Transverse colon (tissue), 4 donors: ENCODE data around the gene KSR1. TPM values are rescaled to one million over a fixed set of nuclear protein-coding genes. Genes with fewer than 3 reads are reported as not detected.

Experiments used
- DNase-seq: peaks from one replicate; pipeline ENCODE4 v3.0.0-alpha.2; 2019
- H3K27ac ChIP-seq, 4 donors: fragments of 200-600 bp; sonication (generic); 2 replicates each; pipeline ENCODE4 v1.5.1; 2016 to 2018; ENCODE audit warnings: inconsistent platforms in 4 of 4
- H3K27me3 ChIP-seq: fragments of 200-600 bp; sonication (generic); 2 replicates; pipeline ENCODE4 v1.5.1; 2017; ENCODE audit warnings: inconsistent platforms
- H3K36me3 ChIP-seq, 4 donors: fragments of 200-600 bp; sonication (generic); 2 replicates each; pipeline ENCODE4 v1.5.1; 2017 to 2019; ENCODE audit warnings: inconsistent platforms in 4 of 4
- H3K4me1 ChIP-seq, 4 donors: fragments of 200-600 bp; sonication (generic); 2 replicates each; pipeline ENCODE4 v1.5.1; 2017 to 2020; ENCODE audit warnings: inconsistent platforms in 4 of 4
- H3K4me3 ChIP-seq, 4 donors: fragments of 200-600 bp; sonication (generic); 1 replicate in 1 of 4; 2 replicates in 3 of 4; pipeline versions ENCODE4 v1.5.1 to v1.6.1; 2017 to 2019; ENCODE audit warnings: inconsistent platforms in 4 of 4
- H3K9me3 ChIP-seq, 2 donors: fragments of 200-600 bp; sonication (generic); 2 replicates each; pipeline ENCODE4 v1.5.1; 2017 to 2019; ENCODE audit warnings: inconsistent platforms in 2 of 2
- CTCF ChIP-seq, 5 experiments: fragments of 200-600 bp in 3 of 5; fragments of 450-650 bp in 2 of 5; sonication (generic) in 3 of 5; IDR thresholded peaks; 1 replicate in 2 of 5; 2 replicates in 3 of 5; pipeline ENCODE4 v1.5.1; 2016 to 2017; ENCODE audit warnings: antibody characterized with exemption in 5 of 5, inconsistent platforms in 3 of 5, mild to moderate bottlenecking in 2 of 5, moderate library complexity in 1 of 5
- EP300 ChIP-seq: sonication (generic); formaldehyde crosslinking; IDR thresholded peaks from one replicate; pipeline ENCODE4 v1.6.1; 2017; ENCODE audit warnings: antibody characterized with exemption, low read depth
- POLR2A ChIP-seq: fragments of 450-650 bp; IDR thresholded peaks from one replicate; pipeline ENCODE4 v1.6.1; 2016; ENCODE audit warnings: antibody characterized with exemption, mild to moderate bottlenecking, moderate library complexity
- POLR2AphosphoS5 ChIP-seq, 3 donors: sonication (generic); formaldehyde crosslinking; IDR thresholded peaks; one replicate each; pipeline ENCODE4 v1.6.1; 2016; ENCODE audit warnings: antibody characterized with exemption in 3 of 3
- WGBS, 2 donors: methylation state at CpG; one replicate each; pipeline ENCODE4 v1.1.5; 2018; ENCODE audit warnings: low coverage in 1 of 2; 5-methylcytosine and 5-hydroxymethylcytosine counted together
- in situ Hi-C, 4 donors: fragments of 200-750 bp; cut with MboI; loops; one replicate each; pipeline versions ENCODE4 v1.15.0 to v1.15.1; 2017; ENCODE audit warnings: low sequenced_read_pairs in 3 of 4, low pct_ligation_motif_present in 1 of 4, low pct_unique_long_range_greater_than_20kb in 1 of 4
- intact Hi-C: fragments of 100-400 bp; cut with DNase I; formaldehyde crosslinking; loops from one replicate; pipeline ENCODE4 v1.15.1; 2023; ENCODE audit warnings: low total_unique reads
- total RNA-seq, 4 donors: library from RNA; depleted of rRNA; stranded (reverse); fragments of >200 nt; gene quantifications; one replicate each; pipeline ENCODE4 v1.1.0, GENCODE V29; 2016

Gene KSR1
- total RNA-seq, 4 donors from 2014 or later: 8.2 to 55.7 (median 30.9) TPM

DNA sequence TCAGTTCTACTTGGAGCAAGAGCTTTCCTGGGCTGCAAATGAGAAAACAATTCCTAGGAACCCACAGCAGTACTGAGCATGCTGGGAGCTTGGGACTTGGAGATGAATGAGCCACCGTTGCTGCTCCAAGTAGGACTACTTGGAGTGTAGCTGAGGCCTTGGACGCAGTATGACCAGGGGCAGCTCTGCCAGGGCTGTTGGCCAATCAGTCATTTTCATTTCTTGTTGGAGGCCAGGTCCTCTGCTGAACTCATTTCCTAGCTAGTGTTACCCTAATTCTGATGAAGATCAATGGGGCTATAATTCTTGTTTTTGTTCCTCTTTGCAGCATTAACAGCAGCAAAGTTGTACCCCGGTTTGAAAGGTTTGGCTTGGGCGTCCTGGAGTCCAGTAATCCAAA, 166.7 kb downstream of the KSR1 start:
- no peak overlapping the region for H3K4me3 ChIP-seq
- H3K9me3 ChIP-seq: no peaks in the 10 kb centered on the region
- in situ Hi-C loops (loop anchor here in 1 of 4 donors (25.0 kb wide), 2 partner anchors 264 to 386 kb away; partner anchors contain the start of gene LYRM9), intact Hi-C loops (no loop called here)
- H3K27ac ChIP-seq: peak overlapping the region in 1 of 4 donors; percentile 11
- TF ChIP-seq CTCF (IDR thresholded peaks at IDR 0.05): no peak
- no peak for TF ChIP-seq EP300
- no peak for TF ChIP-seq POLR2A
- no peak for TF ChIP-seq POLR2AphosphoS5 (IDR thresholded peaks at IDR 0.05)
- 85 to 93% methylated on average over 3 to 4 of the region's 4 CpGs for WGBS, 2 donors
- H3K27me3 ChIP-seq: no peaks in the 10 kb centered on the region
- no peak for DNase-seq
- peaks cover 0 to 16% (median 10%) of the 10 kb centered on the region in 4 donors for H3K4me1 ChIP-seq
- H3K36me3 ChIP-seq: peaks cover 0 to 6% (median 0%) of the 10 kb centered on the region in 4 donors

- Histone ChIP-seq H3K36me3 (no peaks in the 10 kb centered on the region), H3K27me3 (no peaks in the 10 kb centered on the region), H3K4me3 (no peak overlapping the region), H3K4me1 (peaks cover 0 to 16% (median 10%) of the 10 kb centered on the region in 4 donors), H3K27ac (peak overlapping the region in 1 of 4 donors; percentile 11), H3K9me3 (no peaks in the 10 kb centered on the region)
- in situ Hi-C loops (loop anchor here in 1 of 4 donors (25.0 kb wide), 2 partner anchors 264 to 386 kb away; partner anchors contain the start of gene LYRM9), intact Hi-C loops (no loop called here)
- TF ChIP-seq CTCF (IDR thresholded peaks at IDR 0.05) (no peak), POLR2A (no peak), EP300 (no peak), POLR2AphosphoS5 (IDR thresholded peaks at IDR 0.05) (no peak)
- DNase-seq: no peak
- WGBS, 2 donors: 43 to 75% methylated on average over 1 to 6 of the region's 6 CpGs
Measured at GRCh38 chr17:27623614-27624013, 167.4 kb downstream of the KSR1 start.

- Histone ChIP-seq H3K36me3 (no peaks in the 10 kb centered on the region), H3K27me3 (no peaks in the 10 kb centered on the region), H3K27ac (no peak overlapping the region), H3K9me3 (no peaks in the 10 kb centered on the region), H3K4me3 (no peak overlapping the region), H3K4me1 (peaks cover 0 to 16% (median 10%) of the 10 kb centered on the region in 4 donors)
- DNase-seq: no peak
- in situ Hi-C loops: loop anchor here in 1 of 4 donors (25.0 kb wide), 2 partner anchors 263 to 387 kb away; partner anchors contain the start of gene LYRM9
- intact Hi-C loops: no loop called here
- no peak for TF ChIP-seq EP300
- TF ChIP-seq CTCF (IDR thresholded peaks at IDR 0.05): no peak
- no peak for TF ChIP-seq POLR2AphosphoS5 (IDR thresholded peaks at IDR 0.05)
- no peak for TF ChIP-seq POLR2A
- WGBS, 2 donors: 85 to 92% methylated on average over 2 to 3 of the region's 3 CpGs
Measured at GRCh38 chr17:27624539-27624938, 168.3 kb downstream of the KSR1 start.

DNA sequence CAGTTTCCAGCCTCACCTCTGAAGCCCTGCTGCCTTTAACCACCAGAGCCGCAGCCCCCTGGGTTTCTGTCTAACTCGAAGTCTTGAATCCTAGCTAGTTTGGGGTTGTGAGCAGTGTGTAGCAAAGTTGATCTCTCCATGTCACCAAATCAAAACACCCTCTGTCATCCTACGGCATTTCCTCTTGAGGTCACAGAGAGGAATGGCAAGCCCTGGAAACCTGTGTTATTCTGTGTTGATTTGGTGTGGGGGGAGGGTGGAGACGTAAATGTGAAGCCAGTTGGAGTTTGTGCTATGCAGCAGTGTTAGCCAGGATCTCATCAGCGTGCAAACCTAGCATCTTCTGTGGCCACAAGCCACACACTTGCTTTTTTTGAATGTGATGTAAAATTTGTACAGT, 169.6 kb downstream of the KSR1 start:
- no peaks in the 10 kb centered on the region for H3K9me3 ChIP-seq
- peaks cover 4 to 21% (median 13%) of the 10 kb centered on the region in 4 donors for H3K4me1 ChIP-seq
- WGBS, 2 donors: 67 to 95% methylated on average over 1 to 5 of the region's 5 CpGs
- H3K36me3 ChIP-seq: no peaks in the 10 kb centered on the region
- no peak for DNase-seq
- intact Hi-C loops: no loop called here
- H3K4me3 ChIP-seq: no peak overlapping the region
- H3K27me3 ChIP-seq: no peaks in the 10 kb centered on the region
- no peak for TF ChIP-seq EP300
- no peak for TF ChIP-seq CTCF (IDR thresholded peaks at IDR 0.05)
- TF ChIP-seq POLR2AphosphoS5 (IDR thresholded peaks at IDR 0.05): no peak
- no peak for TF ChIP-seq POLR2A
- in situ Hi-C loops: loop anchor here in 1 of 4 donors (25.0 kb wide), 1 partner anchor 114 kb away; no protein-coding TSS in a partner anchor
- H3K27ac ChIP-seq: no peak overlapping the region
